SJSA1 (cell line): ENCODE results near the gene STAT5B. TPM values are rescaled to one million over a fixed set of nuclear protein-coding genes. Genes with fewer than 3 reads are reported as not detected.

Source experiments
- DNase-seq, 2 experiments: peaks; one replicate each; pipeline ENCODE4 v3.0.0-alpha.2; 2015 to 2020; ENCODE audit warnings: low spot score in 2 of 2, low read depth in 1 of 2
- H3K27ac ChIP-seq: fragments of 250-450 bp; sonication (Bioruptor Pico); 2 replicates; pipeline ENCODE4 v1.5.1; 2020; ENCODE audit warnings: mild to moderate bottlenecking, moderate library complexity
- H3K27me3 ChIP-seq: fragments of 250-450 bp; sonication (Bioruptor Pico); replicated peaks from 2 replicates; pipeline ENCODE4 v1.5.1; 2020; ENCODE audit warnings: mild to moderate bottlenecking, moderate library complexity
- H3K36me3 ChIP-seq: fragments of 250-450 bp; sonication (Bioruptor Pico); 2 replicates; pipeline ENCODE4 v1.5.1; 2020; ENCODE audit warnings: mild to moderate bottlenecking
- H3K4me1 ChIP-seq: fragments of 250-450 bp; sonication (Bioruptor Pico); replicated peaks from 2 replicates; pipeline ENCODE4 v1.6.1; 2021; ENCODE audit warnings: mild to moderate bottlenecking
- H3K4me3 ChIP-seq: fragments of 250-450 bp; sonication (Bioruptor Pico); 2 replicates; pipeline ENCODE4 v1.5.1; 2020; ENCODE audit warnings: mild to moderate bottlenecking
- H3K9me3 ChIP-seq: fragments of 250-450 bp; sonication (Bioruptor Pico); replicated peaks from 2 replicates; pipeline ENCODE4 v1.5.1; 2020; ENCODE audit warnings: mild to moderate bottlenecking
- total RNA-seq: library from RNA; depleted of rRNA; stranded (reverse); fragments of >200 nt; shearing (Covaris generic); gene quantifications from 2 replicates; pipeline ENCODE4 v1.2.3, GENCODE V29; 2014

Gene STAT5B
- total RNA-seq, 1 experiment from 2014 or later, result 36.0 TPM

DNA sequence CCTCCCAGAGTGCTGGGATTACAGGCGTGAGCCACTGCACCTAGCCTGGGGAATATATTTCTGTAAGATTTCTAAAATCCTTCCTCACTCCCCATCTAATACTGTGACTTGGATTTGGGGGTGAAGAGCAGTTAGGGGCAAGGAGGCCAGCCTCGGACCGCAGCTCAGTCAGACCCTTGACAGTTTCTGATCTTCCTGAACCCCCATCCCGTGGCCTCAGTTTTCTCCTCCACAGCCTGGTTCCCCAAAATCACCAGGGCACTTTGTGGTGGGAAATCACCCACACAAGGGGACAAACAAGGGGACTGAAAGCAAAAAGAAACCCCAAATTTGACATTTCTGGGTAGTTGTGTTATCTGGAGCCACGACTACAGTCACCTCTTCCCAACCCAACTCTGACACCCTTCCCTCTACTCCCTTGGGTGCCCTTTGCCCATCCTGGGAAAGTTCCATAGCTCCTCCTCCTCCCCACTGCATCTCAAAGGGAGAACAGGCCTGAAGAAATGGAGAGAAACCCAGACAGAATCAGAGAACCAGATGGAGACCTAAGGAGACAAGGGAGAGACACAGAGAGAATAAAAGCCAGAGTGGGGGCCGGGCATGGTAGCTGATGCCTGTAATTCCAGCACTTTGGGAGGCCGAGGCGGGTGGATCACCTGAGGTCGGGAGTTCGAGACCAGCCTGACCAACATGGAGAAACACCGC is 9.3 kb upstream of the STAT5B start:
- H3K9me3 ChIP-seq, result no peaks in the 10 kb centered on the region
- no peak overlapping the region for H3K27ac ChIP-seq
- no peaks in the 10 kb centered on the region for H3K27me3 ChIP-seq
- peaks cover 22% of the 10 kb centered on the region for H3K4me1 ChIP-seq
- DNase-seq, result peak in 1 of 2 experiments; percentile 24
- no peaks in the 10 kb centered on the region for H3K36me3 ChIP-seq
- H3K4me3 ChIP-seq, result no peak overlapping the region

DNA sequence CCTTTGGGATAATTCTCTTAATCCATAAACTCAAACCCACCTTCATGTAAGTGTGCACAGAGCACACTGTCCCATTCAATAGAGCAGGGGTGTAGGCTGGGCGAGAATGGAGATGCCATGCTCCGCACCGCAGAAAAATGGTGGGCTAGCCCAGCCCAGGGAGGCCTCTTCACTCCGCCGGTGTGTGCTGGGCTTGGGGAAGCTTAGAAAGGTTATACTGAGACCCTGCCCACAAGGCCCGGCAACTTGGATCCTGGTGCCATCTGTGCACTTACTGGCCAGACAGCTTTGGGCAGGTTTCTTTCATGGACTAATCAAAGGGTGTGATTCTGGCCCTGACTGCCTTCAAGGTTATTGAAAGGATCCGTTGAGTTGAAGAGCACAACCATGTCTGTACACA is 8.4 kb upstream of the STAT5B start:
- H3K4me1 ChIP-seq, result peaks cover 22% of the 10 kb centered on the region
- H3K27me3 ChIP-seq, result no peaks in the 10 kb centered on the region
- peak in 1 of 2 experiments; percentile 31 for DNase-seq
- no peaks in the 10 kb centered on the region for H3K9me3 ChIP-seq
- no peaks in the 10 kb centered on the region for H3K36me3 ChIP-seq
- no peak overlapping the region for H3K4me3 ChIP-seq
- no peak overlapping the region for H3K27ac ChIP-seq

DNA sequence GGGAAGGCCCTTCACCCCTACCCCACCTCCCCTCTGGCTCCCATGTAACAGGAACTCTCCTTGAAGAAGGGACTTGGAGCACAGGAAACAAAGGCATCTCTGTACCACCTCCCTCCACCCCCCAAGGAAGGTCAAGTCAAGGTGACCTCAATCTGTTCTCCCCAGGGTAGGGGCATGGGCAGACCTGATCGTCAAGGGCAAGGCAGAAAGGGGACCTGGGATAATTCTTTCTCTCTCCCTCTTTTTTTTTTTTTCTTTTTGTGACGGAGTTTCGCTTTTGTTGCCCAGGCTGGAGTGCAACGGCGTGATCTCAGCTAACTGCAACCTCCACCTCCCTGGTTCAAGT is 7.8 kb upstream of the STAT5B start:
- Histone ChIP-seq H3K27me3 (no peaks in the 10 kb centered on the region), H3K36me3 (no peaks in the 10 kb centered on the region), H3K4me1 (peaks cover 18% of the 10 kb centered on the region), H3K9me3 (no peaks in the 10 kb centered on the region), H3K27ac (no peak overlapping the region), H3K4me3 (no peak overlapping the region)
- peak in 1 of 2 experiments; percentile 16 for DNase-seq

DNA sequence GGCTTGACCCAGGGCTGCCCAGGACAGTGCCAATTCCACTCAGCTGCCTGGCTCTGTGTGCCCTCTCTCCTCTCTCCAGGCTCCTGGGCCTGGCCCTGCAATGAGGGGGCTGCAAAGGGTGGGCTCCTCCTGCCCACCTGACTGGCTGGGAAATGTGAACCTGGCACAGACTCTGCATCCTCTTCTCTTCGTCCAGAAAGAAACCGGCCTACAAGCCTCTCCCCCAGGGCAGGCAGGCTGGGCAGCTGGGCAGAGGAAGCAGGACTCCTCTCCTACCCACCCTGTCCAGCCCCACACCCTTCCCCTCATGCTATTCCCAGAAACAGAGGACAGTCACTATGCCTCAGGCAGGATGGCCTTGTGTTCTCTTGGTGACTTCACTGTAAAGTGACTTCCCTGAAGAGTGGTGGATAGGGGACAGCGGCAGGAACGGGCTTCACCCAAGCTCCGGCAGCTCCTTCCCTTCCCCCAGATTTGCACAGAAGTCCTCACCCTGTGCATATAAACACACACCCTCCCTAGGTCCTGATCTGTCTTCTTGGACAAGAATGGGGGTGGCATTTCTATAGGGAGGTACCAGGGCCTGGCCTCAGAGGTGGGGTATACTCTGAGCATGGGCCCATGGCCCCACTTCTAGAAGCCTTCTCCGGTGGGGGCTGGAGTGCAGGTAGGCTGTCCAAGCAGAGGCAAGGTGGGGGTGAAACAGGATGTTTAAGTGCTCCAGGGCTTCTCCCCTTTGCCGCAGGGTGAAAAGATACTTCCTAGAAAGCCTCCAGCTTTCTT is 7.2 kb upstream of the STAT5B start:
- Histone ChIP-seq H3K27me3 (no peaks in the 10 kb centered on the region), H3K27ac (no peak overlapping the region), H3K4me3 (no peak overlapping the region), H3K9me3 (no peaks in the 10 kb centered on the region), H3K36me3 (no peaks in the 10 kb centered on the region), H3K4me1 (peaks cover 12% of the 10 kb centered on the region)
- DNase-seq, result peak in 1 of 2 experiments; percentile 32

DNA sequence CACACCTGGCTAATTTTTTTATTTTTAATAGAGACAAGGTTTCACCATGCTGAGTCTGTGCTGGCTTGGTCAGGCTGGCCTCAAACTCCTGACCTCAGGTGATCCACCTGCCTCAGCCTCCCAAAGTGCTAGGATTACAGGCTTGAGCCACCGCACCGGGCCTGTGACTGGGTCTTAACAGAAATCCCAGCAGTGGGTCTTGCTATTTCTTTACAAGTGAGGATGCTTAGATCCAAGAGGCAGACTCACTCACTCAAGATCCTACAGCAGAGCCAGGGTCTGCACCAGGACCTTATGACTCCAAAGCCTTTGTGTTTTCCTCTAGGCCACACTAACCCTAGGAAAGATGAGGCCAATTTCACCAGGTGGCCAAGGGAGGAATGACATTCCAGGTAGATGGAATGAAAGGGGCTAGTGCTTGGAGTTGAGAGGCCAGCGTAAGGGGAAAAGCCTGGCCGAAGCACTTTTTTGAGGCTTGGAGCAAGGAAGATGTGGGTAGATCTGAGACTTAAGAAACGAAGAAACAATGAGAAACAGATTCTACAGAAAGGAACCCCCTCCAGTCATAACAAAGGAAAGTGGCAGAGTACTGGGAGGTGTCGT is 6.4 kb upstream of the STAT5B start:
- Histone ChIP-seq H3K27ac (no peak overlapping the region), H3K27me3 (no peaks in the 10 kb centered on the region), H3K4me1 (peaks cover 5% of the 10 kb centered on the region), H3K9me3 (no peaks in the 10 kb centered on the region), H3K36me3 (no peaks in the 10 kb centered on the region), H3K4me3 (no peak overlapping the region)
- peak in 1 of 2 experiments; percentile 16 for DNase-seq

DNA sequence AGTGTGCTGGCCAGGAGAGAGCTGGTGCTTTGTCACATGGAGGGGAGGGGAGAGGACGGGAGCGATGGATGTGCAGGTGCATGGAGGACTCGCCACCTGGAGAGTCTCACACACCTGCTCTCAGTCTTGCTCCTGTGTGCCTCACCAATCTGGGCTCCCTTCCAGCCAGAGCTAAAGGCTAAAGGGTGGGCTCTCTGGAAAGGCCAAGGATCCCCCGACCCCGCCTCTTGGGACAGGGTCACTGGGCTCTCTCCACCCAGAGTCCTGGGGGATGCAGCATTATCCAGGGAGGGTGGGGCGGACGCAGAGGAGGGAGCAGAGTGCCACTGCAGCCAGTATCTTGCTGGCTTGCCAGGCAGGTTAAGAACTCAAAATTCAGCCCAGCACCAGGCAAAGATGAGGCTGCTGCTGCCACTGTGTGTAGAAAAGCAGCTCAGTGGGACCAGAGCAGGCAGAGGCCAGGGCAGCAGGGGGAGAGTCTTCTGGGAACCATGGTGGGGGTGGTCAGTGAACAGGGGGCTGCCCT is 5.4 kb upstream of the STAT5B start:
- H3K36me3 ChIP-seq, result no peaks in the 10 kb centered on the region
- no peak overlapping the region for H3K27ac ChIP-seq
- no peaks in the 10 kb centered on the region for H3K27me3 ChIP-seq
- H3K4me1 ChIP-seq, result peaks cover 8% of the 10 kb centered on the region
- H3K4me3 ChIP-seq, result no peak overlapping the region
- DNase-seq, result peak in 1 of 2 experiments; percentile 37
- H3K9me3 ChIP-seq, result no peaks in the 10 kb centered on the region

DNA sequence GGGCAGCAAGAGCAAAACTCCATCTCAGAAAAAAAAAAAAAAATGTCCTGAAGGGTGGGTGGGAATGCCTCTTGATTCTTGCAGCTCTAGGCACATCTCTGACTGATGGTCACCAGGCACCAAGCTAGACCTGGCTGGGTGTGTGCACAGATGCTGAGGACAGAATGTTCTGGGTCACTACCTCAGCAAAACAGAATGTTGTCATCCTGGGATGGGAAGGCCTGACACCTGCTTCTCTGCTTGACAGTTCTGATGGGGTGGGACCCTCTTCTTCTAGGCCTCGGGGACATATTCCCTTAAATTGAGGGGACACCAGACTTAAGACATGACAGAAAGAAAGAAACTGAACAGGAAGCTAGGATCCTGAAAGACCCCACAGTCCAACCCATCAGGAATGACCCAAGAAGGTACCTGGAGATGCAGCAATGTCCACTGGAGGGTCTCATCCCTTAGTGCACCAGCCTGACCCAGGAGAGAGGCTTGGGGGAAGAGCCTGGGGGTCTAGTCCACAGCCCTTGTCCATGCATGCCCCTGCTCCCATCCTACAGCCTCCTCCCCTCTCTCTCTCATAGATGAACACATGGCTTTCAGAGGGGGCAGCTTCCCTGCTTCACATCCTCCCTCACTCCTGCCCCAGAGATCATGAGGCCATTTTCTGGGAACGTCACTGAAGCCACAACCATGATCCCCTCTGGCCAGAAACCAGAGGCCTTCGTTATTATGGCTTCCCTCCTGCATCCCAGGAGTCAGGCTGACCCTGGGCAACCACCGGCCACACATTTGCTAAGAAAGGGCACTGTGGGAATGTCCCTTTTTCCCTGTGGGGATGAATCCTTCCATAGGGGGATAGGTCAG is 3.8 kb upstream of the STAT5B start:
- Histone ChIP-seq H3K36me3 (peaks cover 3% of the 10 kb centered on the region; the same call in 1 of the 2 replicates), H3K4me1 (peaks cover 13% of the 10 kb centered on the region), H3K9me3 (peaks cover 2% of the 10 kb centered on the region; the same call in 1 of the 2 replicates), H3K27ac (no peak overlapping the region), H3K27me3 (no peaks in the 10 kb centered on the region), H3K4me3 (no peak overlapping the region)
- peak in 1 of 2 experiments; percentile 22 for DNase-seq

DNA sequence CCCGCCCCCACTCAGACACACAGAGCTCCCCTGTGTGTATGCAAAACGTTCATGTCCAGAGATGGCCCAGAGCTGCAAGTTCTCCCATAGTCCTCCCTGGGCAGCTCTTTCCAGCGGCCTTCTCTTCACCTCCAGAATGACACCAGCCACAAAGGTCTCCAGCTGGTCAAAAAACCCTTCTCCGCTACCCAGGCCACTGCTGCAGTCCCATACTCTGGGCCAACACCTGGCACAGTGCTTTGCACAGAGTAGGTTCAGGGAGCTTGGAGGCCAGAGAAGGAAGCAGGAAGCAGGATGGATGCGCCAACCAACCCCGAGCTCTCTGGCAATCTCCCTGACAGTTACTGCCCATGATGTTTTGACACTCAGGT is 1.1 kb upstream of the STAT5B start:
- H3K36me3 ChIP-seq, result peaks cover 3% of the 10 kb centered on the region; the same call in 1 of the 2 replicates
- H3K9me3 ChIP-seq, result peaks cover 2% of the 10 kb centered on the region; the same call in 1 of the 2 replicates
- H3K4me3 ChIP-seq, result no peak overlapping the region
- DNase-seq, result no peak
- H3K27ac ChIP-seq, result no peak overlapping the region
- no peaks in the 10 kb centered on the region for H3K27me3 ChIP-seq
- H3K4me1 ChIP-seq, result peaks cover 20% of the 10 kb centered on the region

DNA sequence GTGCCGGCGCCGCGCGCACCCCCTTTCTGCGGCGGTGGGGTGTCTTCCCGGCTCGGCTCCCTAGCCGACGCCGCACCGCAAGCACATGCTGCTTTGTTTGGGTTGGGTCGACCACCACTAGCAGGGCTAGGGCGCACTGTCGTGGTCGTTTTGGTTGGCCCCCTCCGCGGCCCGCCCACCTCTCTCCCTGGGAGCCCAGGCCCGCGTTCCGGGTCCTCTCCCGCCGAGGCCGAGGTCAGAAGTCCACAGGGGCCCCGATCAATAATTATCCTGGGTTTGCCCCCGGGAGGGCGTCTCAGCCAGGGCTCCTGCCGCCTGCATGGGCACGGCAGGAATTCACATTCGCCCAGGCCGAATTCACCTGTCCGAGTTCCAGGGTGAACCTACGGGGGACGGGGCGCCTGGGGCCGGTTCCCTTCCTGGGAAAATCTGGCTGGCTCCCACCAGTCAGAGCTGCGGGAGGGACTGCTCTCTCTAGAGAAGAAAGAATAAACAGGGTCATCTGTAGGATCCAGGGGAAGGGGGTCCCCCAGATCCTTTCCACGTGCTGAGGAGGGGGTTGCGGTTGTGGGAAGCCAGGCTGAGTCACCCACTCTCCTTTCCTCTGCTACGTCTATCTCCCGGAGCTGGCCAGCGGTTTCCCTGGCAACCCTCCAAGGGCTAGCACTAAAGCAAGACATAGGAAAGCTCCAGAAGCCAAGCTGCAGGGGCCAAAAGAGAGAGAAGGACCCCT is 584 bp upstream of the STAT5B start:
- H3K4me3 ChIP-seq, result peak overlapping the region; percentile 93
- H3K36me3 ChIP-seq, result peaks cover 3% of the 10 kb centered on the region; the same call in 1 of the 2 replicates
- peak overlapping the region; percentile 67 for H3K27ac ChIP-seq
- H3K9me3 ChIP-seq, result peaks cover 2% of the 10 kb centered on the region; the same call in 1 of the 2 replicates
- H3K27me3 ChIP-seq, result no peaks in the 10 kb centered on the region
- DNase-seq, result peak; percentile 74 to 82
- peaks cover 20% of the 10 kb centered on the region for H3K4me1 ChIP-seq

DNA sequence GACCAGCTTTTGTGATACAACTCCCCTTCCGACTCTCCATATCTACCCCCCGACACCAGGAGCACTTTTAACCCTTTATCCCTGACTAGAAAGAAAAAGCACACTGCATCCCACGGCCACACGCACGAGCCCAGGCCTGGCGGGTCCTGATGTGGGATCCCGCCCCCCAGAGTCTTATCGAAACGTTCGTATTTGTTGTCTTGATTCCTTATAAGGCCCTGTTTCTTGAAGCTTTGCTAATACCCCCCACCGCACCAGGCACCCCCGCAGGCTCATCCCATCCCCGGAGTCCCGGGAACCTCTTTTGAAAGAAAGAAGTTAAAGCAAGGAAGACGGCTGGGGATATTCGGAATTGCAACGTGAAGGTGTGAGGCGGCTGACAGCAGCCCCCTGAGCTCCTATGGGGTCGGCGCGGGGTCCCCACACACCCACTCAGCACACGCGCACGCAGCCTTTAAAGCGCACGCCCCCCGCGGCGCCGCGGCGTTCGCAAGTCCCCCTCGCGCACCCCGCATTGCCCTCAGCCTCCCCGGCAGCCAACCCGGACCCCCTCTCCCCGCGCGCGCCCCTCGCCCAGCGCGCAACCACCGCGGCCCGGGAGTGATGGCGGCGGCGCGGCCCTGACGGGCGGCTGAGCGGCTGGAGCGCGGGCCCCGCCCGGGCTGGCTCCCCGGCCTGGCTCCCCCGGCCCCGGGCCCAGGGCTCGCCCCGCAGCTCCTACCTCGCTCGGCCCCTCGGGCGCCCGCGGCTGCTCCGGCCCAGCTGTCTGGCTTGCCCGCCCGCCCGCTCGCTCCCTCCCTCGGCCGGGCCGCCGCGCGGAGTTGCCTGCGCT is 448 bp downstream of the STAT5B start:
- H3K36me3 ChIP-seq, result peaks cover 3% of the 10 kb centered on the region; the same call in 1 of the 2 replicates

DNA sequence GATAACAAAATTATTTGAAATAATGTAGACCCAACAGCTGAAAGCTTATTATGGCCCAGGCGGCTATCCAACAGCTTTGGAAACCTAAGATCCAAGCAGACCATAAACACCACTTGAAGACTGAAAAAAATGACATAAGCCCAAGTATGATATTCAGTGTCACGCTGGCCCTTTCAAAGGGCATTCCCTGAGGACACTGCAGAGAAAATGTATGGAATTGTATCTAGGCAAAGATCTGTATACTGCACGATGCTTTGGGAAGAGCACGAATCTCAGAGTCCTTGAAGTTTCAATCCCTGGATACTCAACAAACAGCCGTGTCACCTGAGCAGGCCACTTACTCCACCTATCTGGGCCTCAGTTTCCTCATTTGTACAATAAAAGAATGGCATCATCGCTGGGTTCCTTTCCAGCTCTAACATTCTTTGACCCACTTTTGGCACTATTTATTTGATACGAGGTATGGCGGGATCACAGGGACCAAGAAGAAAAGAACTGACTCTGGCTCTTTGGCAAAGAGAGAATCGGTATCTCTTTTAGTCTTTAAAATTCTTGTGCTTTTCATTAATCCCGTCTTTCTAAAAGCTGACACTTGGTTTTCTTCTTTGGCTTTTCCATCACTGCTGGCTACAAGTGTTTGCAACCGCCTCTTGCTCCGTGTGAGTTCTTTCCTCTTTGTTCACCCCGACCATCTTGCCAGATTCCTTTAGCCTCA is 1.2 kb downstream of the STAT5B start:
- Histone ChIP-seq H3K4me1 (peaks cover 32% of the 10 kb centered on the region), H3K27ac (no peak overlapping the region), H3K9me3 (peaks cover 2% of the 10 kb centered on the region; the same call in 1 of the 2 replicates), H3K27me3 (no peaks in the 10 kb centered on the region), H3K36me3 (peaks cover 3% of the 10 kb centered on the region; the same call in 1 of the 2 replicates), H3K4me3 (peak overlapping the region; percentile 93)
- DNase-seq, result no peak

More for the DNA sequence above, 448 bp downstream of the STAT5B start:
- no peaks in the 10 kb centered on the region for H3K27me3 ChIP-seq
- H3K27ac ChIP-seq, result 0 out of 2 replicates have a peak overlapping the region, but pooled peaks have one; percentile 67
- H3K9me3 ChIP-seq, result peaks cover 2% of the 10 kb centered on the region; the same call in 1 of the 2 replicates
- peak; percentile 40 to 43 for DNase-seq
- H3K4me1 ChIP-seq, result peaks cover 24% of the 10 kb centered on the region
- H3K4me3 ChIP-seq, result peak overlapping the region; percentile 93
